ENCODE measurements around the gene LRGUK. TPM values are rescaled to one million over a fixed set of nuclear protein-coding genes. Genes with fewer than 3 reads are reported as not detected.

LRGUK gene
- total RNA-seq, 4 donors from 2014 or later = 0.10 TPM; not detected in 3

DNA sequence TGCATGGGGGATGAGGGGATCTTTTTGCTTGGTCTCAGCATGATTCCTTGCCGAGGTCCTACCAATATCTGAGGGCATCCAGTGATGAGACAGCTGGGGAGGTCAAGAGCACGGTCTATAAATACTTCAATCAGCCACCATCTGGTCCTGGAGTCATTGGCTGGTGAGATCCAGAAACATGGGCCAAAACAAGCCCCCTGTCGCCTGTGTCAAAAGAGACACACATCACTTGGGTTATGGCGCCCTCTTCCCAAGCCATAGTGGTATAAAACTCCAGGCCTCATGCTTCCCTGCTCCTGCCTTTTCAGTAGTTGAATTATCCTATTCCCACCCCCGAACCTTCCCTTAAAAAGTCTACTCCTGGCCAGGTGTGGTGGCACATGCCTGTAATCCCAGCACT is 128.7 kb downstream of the LRGUK start:
- Histone ChIP-seq H3K4me1 (no peaks in the 10 kb centered on the region), H3K9me3 (no peaks in the 10 kb centered on the region), H3K27ac (no peak overlapping the region), H3K36me3 (no peaks in the 10 kb centered on the region), H3K4me3 (no peak overlapping the region), H3K27me3 (no peaks in the 10 kb centered on the region)
- in situ Hi-C loops (cut with MboI; ENCODE audit: low sequenced_read_pairs in 4 of 4) (no loop called here), intact Hi-C loops (cut with DNase I; ENCODE audit: low total_unique reads) (no loop called here)
- TF ChIP-seq POLR2A (IDR thresholded peaks at IDR 0.05) = no peak
- TF ChIP-seq, protein P1, sequence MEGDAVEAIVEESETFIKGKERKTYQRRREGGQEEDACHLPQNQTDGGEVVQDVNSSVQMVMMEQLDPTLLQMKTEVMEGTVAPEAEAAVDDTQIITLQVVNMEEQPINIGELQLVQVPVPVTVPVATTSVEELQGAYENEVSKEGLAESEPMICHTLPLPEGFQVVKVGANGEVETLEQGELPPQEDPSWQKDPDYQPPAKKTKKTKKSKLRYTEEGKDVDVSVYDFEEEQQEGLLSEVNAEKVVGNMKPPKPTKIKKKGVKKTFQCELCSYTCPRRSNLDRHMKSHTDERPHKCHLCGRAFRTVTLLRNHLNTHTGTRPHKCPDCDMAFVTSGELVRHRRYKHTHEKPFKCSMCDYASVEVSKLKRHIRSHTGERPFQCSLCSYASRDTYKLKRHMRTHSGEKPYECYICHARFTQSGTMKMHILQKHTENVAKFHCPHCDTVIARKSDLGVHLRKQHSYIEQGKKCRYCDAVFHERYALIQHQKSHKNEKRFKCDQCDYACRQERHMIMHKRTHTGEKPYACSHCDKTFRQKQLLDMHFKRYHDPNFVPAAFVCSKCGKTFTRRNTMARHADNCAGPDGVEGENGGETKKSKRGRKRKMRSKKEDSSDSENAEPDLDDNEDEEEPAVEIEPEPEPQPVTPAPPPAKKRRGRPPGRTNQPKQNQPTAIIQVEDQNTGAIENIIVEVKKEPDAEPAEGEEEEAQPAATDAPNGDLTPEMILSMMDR (IDR thresholded peaks at IDR 0.05 in 4 of 5, conservative IDR thresholded peaks at IDR 0.05 in 1 of 5) = no peak
- DNase-seq (no peak), ATAC-seq (no peak)

- H3K27ac ChIP-seq = no peak overlapping the region
- TF ChIP-seq POLR2A (IDR thresholded peaks at IDR 0.05) = no peak
- TF ChIP-seq, protein P1 (IDR thresholded peaks at IDR 0.05 in 4 of 5, conservative IDR thresholded peaks at IDR 0.05 in 1 of 5) = no peak
- H3K36me3 ChIP-seq = no peaks in the 10 kb centered on the region
- ATAC-seq (no peak), DNase-seq (no peak)
- H3K4me3 ChIP-seq = no peak overlapping the region
- H3K4me1 ChIP-seq = no peaks in the 10 kb centered on the region
- no peaks in the 10 kb centered on the region for H3K27me3 ChIP-seq
- no peaks in the 10 kb centered on the region for H3K9me3 ChIP-seq
- intact Hi-C loops (cut with DNase I; ENCODE audit: low total_unique reads) (no loop called here), in situ Hi-C loops (cut with MboI; ENCODE audit: low sequenced_read_pairs in 4 of 4) (no loop called here)
These were observed 135.2 kb downstream of the LRGUK start for GRCh38 chr7:134262322-134262721.

DNA sequence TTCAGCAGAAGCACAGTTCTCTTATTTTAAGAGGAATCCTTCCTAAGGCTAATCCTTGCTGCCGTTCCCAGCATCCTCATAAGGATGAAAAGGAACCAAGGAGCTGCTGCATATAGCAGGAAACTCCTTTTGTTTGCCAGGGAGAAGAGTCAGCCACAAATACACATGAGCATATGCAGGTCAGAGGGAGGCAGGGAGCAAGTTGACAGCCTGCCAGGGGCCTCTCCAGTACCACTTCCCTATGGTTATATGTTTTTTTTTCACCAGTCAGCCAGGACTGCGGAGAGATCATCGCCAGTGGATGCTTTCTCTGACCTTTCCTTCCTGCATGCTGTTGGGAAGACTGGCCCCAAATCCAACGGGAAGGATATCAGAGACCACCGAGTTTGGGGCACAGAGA is 149.8 kb downstream of the LRGUK start:
- Histone ChIP-seq H3K4me1 (no peaks in the 10 kb centered on the region), H3K4me3 (no peak overlapping the region), H3K27me3 (no peaks in the 10 kb centered on the region), H3K36me3 (no peaks in the 10 kb centered on the region), H3K27ac (no peak overlapping the region), H3K9me3 (no peaks in the 10 kb centered on the region)
- in situ Hi-C loops (cut with MboI; ENCODE audit: low sequenced_read_pairs in 4 of 4) (no loop called here), intact Hi-C loops (cut with DNase I; ENCODE audit: low total_unique reads) (no loop called here)
- ATAC-seq (no peak), DNase-seq (no peak)
- no peak for TF ChIP-seq POLR2A (IDR thresholded peaks at IDR 0.05)
- TF ChIP-seq, protein P1 (IDR thresholded peaks at IDR 0.05 in 4 of 5, conservative IDR thresholded peaks at IDR 0.05 in 1 of 5) = no peak

GRCh38 chr7:134278502-134279153 is 151.5 kb downstream of the LRGUK start:
- H3K27me3 ChIP-seq = no peaks in the 10 kb centered on the region
- intact Hi-C loops (cut with DNase I; ENCODE audit: low total_unique reads) = no loop called here

More at GRCh38 chr7:134278502-134279153, 151.5 kb downstream of the LRGUK start:
- in situ Hi-C loops (cut with MboI; ENCODE audit: low sequenced_read_pairs in 4 of 4) = no loop called here
- TF ChIP-seq POLR2A (IDR thresholded peaks at IDR 0.05) = no peak
- TF ChIP-seq, protein P1 (IDR thresholded peaks at IDR 0.05 in 4 of 5, conservative IDR thresholded peaks at IDR 0.05 in 1 of 5) = no peak
- Histone ChIP-seq H3K27ac (no peak overlapping the region), H3K36me3 (no peaks in the 10 kb centered on the region), H3K4me1 (no peaks in the 10 kb centered on the region), H3K9me3 (no peaks in the 10 kb centered on the region), H3K4me3 (no peak overlapping the region)
- ATAC-seq (no peak), DNase-seq (no peak)
